GM19043 (cell line): Measurements from ENCODE around the gene PNKP.
"Not testable (repeated sequence)": the region's sequence is repeated elsewhere in the genome, so short reads cannot be mapped to it uniquely, and the experiment has no call there.

Experiments used
- ATAC-seq: cut with Tn5 transposase; IDR thresholded peaks from one replicate; pipeline ENCODE4 v1.9.1; 2021; ENCODE audit warnings: low read depth; ENCODE audit not compliant: unreplicated experiment

PNKP gene

DNA sequence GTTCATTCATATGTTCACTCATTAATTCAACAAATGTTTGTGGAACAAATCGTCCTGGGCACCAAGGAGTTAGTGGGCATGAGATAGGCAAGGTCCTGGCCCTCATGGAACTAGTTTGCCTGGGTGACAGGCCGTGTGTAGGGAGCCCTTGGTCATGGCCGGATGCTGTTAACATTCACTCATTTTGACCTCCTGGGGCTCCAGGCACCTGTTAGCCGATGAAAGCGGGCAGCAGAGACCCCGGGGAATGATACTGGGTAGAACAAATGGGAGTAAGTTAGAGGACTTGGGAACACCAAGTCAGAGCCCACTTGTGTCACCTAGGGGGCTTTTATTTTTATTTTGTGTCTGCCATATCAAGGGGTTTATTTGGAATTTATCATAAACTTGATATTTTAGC, 42.7 kb downstream of the PNKP start:
- no peak for ATAC-seq

DNA sequence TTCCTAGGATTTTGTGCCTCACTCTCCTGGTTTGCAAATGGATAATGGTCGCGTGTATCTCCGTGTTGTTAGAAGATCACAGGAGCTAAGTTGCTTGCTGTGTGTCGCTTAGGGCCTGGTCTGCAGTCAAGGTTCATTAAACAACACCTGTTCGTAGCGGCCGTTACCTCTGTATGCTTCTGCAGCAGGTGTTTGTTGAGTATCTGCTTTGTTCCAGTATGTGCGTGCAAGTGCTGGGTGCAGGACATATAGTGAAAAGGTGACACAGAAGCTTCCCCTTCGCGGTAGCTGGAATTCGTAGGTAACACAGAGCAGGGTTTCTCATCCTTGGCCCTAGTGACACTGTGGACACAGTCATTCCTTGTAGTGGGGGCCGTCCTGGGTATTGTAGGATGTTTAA, 43.9 kb downstream of the PNKP start:
- ATAC-seq, result no peak

DNA sequence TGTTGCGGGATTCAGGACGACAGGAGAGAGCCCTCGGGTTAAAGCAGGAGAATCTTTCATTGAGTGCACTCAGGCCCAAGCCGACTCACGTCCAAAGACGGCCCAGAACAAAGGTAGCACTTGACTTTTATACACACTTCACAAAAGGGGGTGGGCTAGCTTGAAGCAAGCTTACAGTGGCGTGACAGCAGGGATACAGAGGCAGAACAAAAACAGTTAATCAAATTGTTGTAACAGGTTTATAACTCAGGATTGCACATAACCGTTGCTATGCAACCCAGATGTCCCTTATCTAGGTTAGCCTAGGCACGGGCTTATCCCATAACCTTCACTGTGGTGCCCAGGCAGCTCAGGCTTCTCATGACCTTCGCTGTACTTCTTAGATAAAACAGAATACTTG, 47.3 kb downstream of the PNKP start:
- no peak for ATAC-seq

DNA sequence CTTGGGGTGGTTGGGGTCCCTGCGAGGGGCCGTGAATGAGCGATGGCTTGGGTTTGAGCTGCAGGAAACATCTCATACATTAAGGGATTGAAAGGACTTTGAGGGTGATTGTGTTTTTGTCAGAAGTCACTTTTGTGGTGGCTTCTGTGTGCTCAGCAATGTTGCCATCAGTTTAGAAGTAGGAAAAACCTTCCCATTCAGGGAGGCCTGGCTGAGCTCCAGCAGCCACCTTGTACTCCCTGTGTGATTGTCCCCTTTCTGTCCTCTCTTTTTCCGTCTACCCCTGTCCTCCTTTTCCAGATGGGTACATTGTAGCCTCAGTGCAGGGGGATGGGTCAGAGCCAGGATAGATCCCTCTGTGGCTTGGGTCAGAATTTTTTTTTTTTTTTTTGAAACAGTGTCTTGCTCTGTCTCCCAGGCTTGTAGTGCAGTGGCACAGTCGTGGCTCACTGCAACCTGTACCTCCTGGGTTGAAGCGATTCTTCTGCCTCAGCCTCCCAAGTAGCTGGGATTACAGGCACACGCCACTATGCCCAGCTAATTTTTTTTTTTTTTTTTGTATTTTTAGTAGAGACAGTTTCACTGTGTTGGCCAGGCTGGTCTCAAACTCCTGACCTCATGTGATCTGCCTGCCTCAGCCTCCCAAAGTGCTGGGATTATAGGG, 47.8 kb downstream of the PNKP start:
- ATAC-seq, result not testable (repeated sequence)

DNA sequence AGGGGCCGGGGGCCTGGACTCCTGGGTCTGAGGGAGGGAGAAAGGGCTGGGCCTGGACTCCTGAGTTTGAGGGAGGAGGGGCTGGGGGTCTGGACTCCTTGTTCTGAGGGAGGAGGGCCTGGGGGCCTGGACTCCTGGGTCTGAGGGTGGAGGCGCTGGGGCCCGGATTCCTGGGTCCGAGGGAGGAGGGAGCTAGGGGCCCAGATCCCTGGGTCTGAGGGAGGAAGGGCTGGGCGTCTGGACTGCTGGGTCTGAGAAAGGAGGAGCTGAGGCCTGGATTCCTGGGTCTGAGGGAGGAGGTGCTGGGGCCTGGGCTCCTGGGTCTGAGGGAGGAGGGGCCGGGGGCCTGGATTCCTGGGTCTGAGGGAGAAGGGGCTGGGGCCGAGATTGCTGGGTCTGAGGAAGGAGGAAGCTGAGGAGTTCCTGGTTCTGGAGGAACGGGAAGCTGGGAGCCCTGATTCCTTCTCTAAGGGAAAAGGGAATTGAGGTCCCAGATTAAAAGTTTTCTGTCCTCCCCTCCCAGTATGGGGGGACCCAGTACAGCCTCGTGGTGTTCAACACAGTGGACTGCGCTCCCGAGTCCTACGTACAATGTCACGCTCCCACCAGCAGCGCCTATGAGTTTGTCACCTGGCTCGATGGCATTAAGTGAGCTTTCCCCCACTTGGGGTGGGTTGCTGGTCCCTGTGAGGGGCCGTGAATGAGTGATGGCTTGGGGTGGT, 48.6 kb downstream of the PNKP start:
- ATAC-seq, result no peak

DNA sequence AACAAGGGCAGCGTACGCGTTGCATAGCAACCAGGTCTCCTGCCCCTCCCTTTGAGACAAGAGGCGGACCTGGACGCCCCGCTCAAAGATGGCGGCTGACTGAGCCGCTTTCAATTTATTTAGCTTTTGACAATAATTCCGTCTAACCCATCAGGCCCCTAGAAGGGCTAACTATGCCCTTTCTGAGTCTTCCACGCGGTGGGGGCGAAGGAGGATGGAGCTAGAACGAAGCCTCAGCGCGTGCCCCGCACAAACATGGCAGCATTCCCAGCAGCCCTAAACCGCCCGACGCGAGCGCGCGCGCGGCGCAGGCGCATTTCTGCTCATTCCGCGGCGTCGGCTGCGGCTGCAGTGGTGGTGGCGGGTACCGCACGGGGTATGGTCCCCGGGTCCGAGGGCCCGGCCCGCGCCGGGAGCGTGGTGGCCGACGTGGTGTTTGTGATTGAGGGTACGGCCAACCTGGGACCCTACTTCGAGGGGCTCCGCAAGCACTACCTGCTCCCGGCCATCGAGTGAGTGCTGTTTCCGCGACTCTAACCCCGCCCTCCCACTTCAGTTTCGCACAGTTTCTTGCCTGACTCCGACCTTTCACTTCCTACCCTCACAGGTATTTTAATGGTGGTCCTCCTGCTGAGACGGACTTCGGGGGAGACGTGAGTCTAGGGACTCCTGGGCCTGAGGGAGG, 49.3 kb downstream of the PNKP start, which contains the start of gene MED25:
MED25 (plus strand) TSS at position 326 of the 685 bp plus-strand sequence; CDS start at position 379, 53 bp downstream.
- ATAC-seq, result no peak

DNA sequence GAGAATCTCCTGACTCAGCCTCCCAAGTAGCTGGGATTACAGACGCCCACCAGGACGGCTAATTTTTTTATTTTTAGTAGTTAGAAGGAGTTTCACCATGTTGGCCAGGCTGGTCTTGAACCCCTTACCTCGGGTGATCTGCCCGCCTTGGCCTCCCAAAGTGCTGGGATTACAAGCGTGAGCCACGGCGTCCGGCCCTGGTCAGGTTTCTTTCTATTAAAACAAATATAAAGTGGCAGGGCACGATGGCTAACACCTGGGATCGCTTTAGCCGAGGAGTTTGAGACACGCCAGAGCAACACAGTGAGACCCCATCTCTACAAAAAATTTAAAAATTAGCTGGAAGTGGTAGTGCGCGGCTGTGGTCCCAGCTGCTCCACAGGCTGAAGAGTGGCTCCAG, 50.8 kb downstream of the PNKP start:
- no peak for ATAC-seq

DNA sequence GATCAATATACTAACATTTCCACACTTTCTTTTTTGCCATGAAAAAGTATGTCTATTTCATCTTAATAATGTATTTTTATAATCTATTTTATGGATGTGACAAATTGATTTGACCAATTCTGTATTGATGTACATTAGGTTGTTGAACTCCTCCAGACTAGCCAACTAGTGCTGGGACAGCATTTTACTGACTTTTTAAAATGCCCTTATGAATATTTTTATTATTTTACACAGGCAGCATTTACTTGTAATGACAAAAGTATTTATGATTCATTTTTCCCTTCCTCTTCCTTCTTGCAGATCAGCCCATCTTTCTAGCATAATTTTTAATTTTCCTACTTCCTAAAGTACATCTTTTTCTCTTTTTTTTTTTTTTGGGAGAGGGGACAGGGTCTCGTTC, 53.4 kb downstream of the PNKP start:
- ATAC-seq, result no peak

DNA sequence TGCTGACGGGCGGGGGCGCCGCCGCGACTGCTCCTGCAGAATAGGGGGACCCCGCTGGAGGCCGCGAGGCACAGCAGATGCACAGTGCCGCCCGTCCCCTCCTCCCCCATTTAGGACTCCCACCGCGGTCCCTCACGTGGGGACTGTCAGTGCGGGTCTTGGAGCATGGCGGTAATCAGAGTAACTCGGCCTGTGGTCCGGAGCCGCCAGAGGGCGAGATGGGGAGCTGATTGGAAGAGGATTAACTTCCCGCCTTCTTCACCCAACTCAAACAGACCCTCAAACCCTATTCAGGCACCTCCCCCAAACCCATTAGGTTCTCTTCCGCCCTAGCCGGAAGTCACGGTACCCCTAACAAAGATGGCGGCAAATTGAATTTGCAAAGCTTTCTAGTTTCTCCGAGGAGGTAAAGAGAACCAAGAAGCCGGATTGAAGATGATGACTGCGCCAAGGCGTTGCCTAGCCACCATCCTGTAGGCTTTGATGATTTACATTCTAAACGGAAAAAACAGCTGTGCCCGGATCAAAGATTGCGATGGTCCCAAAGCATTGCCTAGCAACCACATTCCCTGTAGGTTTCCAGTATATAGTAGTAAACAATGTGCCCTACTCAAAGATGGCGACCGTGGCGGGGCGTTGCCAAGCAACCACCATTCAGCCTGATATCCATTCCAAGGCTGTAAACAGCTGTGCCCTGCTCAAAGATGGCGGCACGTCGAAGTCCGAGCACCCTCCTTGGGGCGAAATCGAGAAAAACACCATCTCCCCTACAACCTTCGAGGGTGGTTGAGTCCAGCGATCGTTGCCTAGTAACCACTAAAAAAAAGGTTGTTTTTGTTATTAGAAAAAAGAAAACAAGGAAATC, 54.1 kb downstream of the PNKP start, which contains the start of gene FUZ:
FUZ (minus strand) TSS at position 296 of the 865 bp plus-strand sequence; CDS start at position 110, 186 bp downstream.
- no peak for ATAC-seq

DNA sequence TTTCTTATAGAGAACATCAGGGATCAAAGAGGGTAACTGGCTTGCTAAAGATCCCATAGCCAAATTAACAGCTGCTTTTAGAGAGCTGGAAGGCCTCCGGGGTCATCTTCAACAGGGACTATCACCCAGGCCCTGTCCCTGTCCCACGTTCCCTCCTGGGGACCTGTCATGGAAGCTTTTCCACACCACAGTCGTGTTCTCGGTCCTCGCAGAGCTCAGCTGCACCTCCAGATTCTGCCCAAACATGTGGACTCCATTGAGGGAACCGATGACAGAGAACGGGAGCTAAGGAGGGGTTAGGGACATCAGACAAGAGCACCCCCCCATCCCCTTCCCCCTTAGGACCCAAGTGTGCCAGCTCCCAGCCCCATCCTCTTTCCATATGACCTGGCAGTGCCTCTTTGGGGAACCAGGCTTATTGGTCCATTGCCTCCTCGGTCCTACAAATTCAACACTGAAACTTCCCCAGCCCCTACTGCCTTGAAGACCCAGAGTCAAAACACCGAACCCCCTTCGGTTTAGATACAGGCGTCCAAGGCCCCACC, 54.9 kb downstream of the PNKP start:
- no peak for ATAC-seq

DNA sequence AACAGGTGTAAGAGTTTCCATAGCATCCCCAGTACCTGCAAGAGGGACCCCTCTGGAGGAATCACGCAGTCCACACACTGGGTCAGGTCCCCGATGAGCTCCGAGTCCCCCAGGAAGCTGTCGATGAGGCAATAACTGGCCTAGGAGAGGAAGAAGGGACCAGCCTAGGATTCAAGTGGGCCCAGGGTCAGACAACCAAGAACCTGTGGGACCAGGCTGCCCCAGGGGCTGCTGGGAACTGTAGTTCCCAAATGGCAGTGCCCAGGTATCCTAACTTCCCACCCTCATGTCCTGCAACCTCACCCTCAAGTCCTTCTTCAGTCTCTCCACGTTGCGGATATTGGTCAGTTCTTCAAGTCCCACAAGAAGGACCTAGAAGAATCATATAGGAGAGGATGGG, 56.0 kb downstream of the PNKP start:
- ATAC-seq, result no peak
